Neural crest cell (in vitro differentiated cells): ENCODE results near the gene KRT78. TPM values are rescaled to one million over a fixed set of nuclear protein-coding genes. Genes with fewer than 3 reads are reported as not detected.

ENCODE experiments used
- DNase-seq: peaks from one replicate; pipeline ENCODE4 v3.0.0; 2021; ENCODE audit warnings: low read depth, mixed read lengths, low spot score
- H3K27ac Mint-ChIP-seq: one replicate; pipeline ENCODE4 v1.8.0; 2021; ENCODE audit warnings: mild to moderate bottlenecking, mixed read lengths; ENCODE audit not compliant: unreplicated experiment
- H3K27me3 Mint-ChIP-seq: 2 replicates; pipeline ENCODE4 v1.8.0; 2021; ENCODE audit warnings: low read depth, mild to moderate bottlenecking, mixed read lengths
- H3K36me3 Mint-ChIP-seq: 2 replicates; pipeline ENCODE4 v1.8.0; 2021; ENCODE audit warnings: low read depth, mild to moderate bottlenecking, mixed read lengths
- H3K4me1 Mint-ChIP-seq: 2 replicates; pipeline ENCODE4 v1.8.0; 2021; ENCODE audit warnings: mixed read lengths
- H3K4me3 Mint-ChIP-seq: one replicate; pipeline ENCODE4 v1.8.0; 2021; ENCODE audit warnings: mild to moderate bottlenecking, mixed read lengths
- H3K9me3 Mint-ChIP-seq: 2 replicates; pipeline ENCODE4 v1.8.0; 2021; ENCODE audit warnings: mixed read lengths
- total RNA-seq: library from RNA; stranded (reverse); gene quantifications from 2 replicates; pipeline ENCODE4 v1.2.1, GENCODE V29; 2021
- TF ChIP-seq, protein P1 (sequence below): fragments of 200-600 bp; sonication (generic); conservative IDR thresholded peaks from 2 replicates; pipeline ENCODE4 v1.5.0; 2021; ENCODE audit warnings: antibody characterized with exemption, mild to moderate bottlenecking

The KRT78 gene
- total RNA-seq, 1 donor from 2014 or later, result not detected

DNA sequence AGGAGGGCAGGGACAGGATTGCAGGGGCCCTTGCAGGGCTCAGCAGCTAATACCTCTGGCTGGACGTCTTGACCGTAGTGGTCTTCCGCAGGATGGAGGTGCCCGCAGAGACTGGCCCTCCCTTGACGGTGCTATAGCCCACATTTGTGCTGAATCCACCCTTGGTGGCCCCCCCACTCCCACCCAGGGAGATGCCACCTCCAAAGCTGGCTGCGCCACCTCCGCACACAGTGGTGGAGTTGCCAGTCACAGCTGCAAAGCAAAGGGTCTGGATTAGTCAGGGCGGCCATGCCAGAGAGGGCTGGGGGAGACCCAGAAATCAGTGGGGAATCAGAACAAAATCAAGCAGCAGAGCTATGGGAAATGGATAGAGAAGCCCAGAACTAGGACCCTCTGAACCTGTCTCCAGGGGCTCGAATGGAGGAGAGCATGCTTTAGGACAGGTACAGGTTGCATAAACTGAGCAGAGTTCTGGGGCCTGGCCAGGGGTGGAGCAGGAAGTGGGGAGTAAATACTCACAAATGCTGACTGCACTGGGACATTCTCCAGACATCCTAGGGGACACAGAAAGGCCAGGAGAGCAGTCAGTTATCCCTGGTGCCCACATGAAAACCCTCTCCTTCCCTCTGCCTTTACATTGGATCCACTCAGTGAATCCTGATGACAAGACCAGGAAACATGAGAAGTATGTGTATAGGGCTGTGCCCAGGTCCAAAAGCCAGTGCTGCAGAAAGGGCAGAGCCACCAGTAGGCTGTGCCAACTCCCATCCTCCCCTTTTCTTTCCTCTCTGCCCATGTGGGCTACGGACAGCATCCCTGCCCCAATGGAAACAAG, 26.8 kb downstream of the KRT78 start:
- H3K4me1 Mint-ChIP-seq, result peaks cover 9% of the 10 kb centered on the region
- H3K36me3 Mint-ChIP-seq, result no peaks in the 10 kb centered on the region
- no peaks in the 10 kb centered on the region for H3K9me3 Mint-ChIP-seq
- peaks cover 5% of the 10 kb centered on the region for H3K27me3 Mint-ChIP-seq
- H3K27ac Mint-ChIP-seq, result no peak overlapping the region
- no peak for DNase-seq
- no peak overlapping the region for H3K4me3 Mint-ChIP-seq
- TF ChIP-seq, protein P1, sequence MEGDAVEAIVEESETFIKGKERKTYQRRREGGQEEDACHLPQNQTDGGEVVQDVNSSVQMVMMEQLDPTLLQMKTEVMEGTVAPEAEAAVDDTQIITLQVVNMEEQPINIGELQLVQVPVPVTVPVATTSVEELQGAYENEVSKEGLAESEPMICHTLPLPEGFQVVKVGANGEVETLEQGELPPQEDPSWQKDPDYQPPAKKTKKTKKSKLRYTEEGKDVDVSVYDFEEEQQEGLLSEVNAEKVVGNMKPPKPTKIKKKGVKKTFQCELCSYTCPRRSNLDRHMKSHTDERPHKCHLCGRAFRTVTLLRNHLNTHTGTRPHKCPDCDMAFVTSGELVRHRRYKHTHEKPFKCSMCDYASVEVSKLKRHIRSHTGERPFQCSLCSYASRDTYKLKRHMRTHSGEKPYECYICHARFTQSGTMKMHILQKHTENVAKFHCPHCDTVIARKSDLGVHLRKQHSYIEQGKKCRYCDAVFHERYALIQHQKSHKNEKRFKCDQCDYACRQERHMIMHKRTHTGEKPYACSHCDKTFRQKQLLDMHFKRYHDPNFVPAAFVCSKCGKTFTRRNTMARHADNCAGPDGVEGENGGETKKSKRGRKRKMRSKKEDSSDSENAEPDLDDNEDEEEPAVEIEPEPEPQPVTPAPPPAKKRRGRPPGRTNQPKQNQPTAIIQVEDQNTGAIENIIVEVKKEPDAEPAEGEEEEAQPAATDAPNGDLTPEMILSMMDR, result no peak

DNA sequence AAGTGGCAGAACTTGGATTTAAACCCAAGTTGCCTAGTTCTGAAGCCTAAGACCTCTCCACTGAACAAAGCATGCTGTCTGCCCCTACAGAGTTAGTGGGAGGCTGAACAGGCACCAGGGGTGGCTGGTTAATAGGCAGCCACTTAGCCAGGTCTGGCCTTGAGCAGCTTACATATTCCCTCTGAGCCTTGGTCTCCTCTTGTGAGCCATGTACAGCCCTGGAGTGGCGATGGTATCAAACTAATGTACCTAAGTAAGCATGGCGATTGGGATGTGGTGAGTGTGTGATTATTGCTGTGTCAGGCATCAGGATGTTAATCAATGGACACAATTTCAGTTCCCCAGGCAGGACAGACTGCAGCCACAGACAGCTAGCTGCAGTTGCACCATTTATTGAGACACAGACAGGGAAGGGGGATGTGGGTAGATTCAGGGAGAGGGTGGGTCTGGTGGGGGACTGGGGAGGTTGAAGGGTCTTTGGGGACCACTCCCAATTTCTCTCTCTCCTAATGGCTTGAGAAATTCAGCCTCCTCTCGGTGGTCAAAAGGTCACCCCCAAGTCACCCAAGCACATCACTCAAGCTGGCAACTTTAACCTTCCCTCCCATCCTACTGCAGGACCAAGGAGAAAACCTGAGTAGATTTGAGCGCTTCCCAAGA, 27.6 kb downstream of the KRT78 start:
- Mint-ChIP-seq H3K4me3 (no peak overlapping the region), H3K4me1 (peaks cover 9% of the 10 kb centered on the region), H3K27me3 (peaks cover 5% of the 10 kb centered on the region), H3K36me3 (no peaks in the 10 kb centered on the region), H3K27ac (peak overlapping the region; percentile 23), H3K9me3 (no peaks in the 10 kb centered on the region)
- TF ChIP-seq, protein P1, result no peak
- DNase-seq, result no peak

DNA sequence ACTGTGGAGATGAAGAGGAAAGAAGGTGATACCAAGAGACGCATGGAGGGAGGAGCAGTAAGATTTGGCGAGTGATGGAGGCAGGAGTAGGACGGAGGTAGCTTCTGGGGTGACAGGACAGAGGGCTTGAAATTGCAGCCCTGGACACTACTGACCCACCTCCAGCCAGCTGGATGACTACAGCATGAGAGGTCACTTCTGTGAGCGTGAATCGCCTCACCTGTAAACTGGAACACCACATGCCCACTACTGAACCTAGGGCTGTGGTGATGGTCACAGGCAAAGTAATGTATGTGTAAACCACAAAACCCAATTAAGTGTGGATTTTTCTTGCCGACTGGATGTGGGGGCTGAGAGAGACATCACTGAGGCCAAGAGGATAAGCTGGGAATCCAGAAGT, 28.3 kb downstream of the KRT78 start:
- peak overlapping the region; percentile 45 for H3K27ac Mint-ChIP-seq
- H3K4me1 Mint-ChIP-seq, result peaks cover 9% of the 10 kb centered on the region
- H3K9me3 Mint-ChIP-seq, result no peaks in the 10 kb centered on the region
- no peak for DNase-seq
- no peaks in the 10 kb centered on the region for H3K36me3 Mint-ChIP-seq
- TF ChIP-seq, protein P1, result no peak
- no peak overlapping the region for H3K4me3 Mint-ChIP-seq
- peaks cover 5% of the 10 kb centered on the region for H3K27me3 Mint-ChIP-seq

DNA sequence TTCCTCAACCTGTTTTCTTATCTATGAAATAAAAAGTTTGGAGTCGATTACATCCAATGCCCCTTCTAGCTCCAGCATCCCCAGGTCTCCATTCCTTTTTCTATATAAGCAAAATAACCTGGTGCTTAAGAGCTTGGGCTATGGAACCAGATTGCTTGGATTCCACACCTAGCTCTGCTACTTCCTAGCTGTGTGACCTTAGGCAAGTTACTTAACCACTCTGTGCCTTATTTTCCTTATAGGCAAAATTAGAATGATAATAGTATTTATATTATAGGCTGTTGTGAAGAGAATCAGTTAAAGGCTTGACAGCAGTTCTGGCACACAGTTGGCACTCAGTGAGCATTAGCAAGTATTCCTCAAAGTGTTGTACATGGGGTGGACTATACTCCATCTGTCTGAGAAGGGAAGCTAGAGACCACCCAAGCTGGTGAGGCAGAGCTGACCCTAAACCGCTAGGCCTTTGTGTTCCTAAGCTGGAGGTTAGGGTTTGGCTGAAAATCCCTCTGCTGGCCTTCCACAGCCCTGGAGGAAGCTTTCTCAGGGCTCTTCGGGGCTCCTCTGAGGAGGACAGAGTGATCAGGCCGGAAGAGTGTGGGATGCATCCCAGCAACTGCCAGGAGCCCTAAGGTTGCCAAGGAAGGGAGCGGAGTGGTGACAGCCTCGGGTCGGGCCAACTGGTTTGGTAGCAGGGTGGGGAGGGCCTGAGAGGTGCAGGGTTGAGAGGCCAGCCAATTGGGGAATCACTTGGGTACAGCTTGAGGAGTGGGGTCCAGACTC, 28.9 kb downstream of the KRT78 start:
- Mint-ChIP-seq H3K4me3 (no peak overlapping the region), H3K9me3 (no peaks in the 10 kb centered on the region), H3K36me3 (no peaks in the 10 kb centered on the region), H3K4me1 (peaks cover 9% of the 10 kb centered on the region), H3K27ac (no peak overlapping the region), H3K27me3 (peaks cover 5% of the 10 kb centered on the region)
- TF ChIP-seq, protein P1, result no peak
- no peak for DNase-seq

DNA sequence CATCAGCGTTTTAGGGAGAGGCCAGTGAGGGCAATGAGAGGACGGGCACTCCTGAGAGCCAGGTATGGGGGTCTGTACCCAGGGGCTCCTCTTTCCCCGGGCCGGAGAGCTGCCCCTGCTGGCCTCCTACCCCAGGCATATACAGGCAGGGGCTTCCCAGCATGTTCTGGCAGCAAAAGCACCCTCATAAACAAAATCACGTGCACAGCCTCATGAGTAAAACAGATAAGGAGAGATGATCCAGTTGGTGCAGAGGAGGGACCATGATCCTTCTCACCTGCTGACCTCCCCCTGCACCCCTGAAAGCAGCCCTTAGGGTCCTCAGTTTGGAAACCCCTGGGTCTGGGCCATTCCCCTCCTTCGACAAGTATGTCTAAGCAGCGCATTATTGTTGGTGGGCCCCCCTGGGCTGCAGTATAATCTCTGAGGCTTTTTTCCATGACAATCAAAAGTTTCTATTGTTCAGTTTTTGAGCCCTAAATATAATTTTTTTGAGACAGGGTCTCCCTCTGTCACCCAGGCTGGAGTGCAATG, 29.8 kb downstream of the KRT78 start:
- no peaks in the 10 kb centered on the region for H3K36me3 Mint-ChIP-seq
- DNase-seq, result no peak
- H3K27ac Mint-ChIP-seq, result no peak overlapping the region
- H3K4me1 Mint-ChIP-seq, result peaks cover 9% of the 10 kb centered on the region
- peaks cover 5% of the 10 kb centered on the region for H3K27me3 Mint-ChIP-seq
- no peak overlapping the region for H3K4me3 Mint-ChIP-seq
- no peaks in the 10 kb centered on the region for H3K9me3 Mint-ChIP-seq
- TF ChIP-seq, protein P1, result no peak
